Effector memory CD8-positive, alpha-beta T cell (primary cell): ENCODE measurements around the gene TMEM141.
"Not testable (repeated sequence)": the region's sequence is repeated elsewhere in the genome, so short reads cannot be mapped to it uniquely, and the experiment has no call there.

ENCODE experiments used
- ATAC-seq: fragments of 150-1000 bp; cut with Tn5 transposase; replicated peaks from 2 replicates; pipeline ENCODE4 v1.10.0; 2021; ENCODE audit warnings: mild to moderate bottlenecking, moderate library complexity
- DNase-seq, 3 experiments: peaks; one replicate each; pipeline ENCODE4 v3.0.0; 2021
- H3K27ac Mint-ChIP-seq, 2 donors: one replicate each; pipeline ENCODE4 v1.8.0; 2022; ENCODE audit warnings: mild to moderate bottlenecking in 2 of 2, mixed read lengths in 2 of 2, moderate library complexity in 2 of 2
- H3K27me3 Mint-ChIP-seq, 2 donors: one replicate each; pipeline ENCODE4 v1.8.0; 2022; ENCODE audit warnings: mixed read lengths in 2 of 2
- H3K36me3 Mint-ChIP-seq: one replicate; pipeline ENCODE4 v1.8.0; 2022; ENCODE audit warnings: mild to moderate bottlenecking, moderate library complexity, mixed read lengths; ENCODE audit not compliant: insufficient read depth
- H3K4me1 Mint-ChIP-seq, 2 donors: one replicate each; pipeline ENCODE4 v1.8.0; 2022; ENCODE audit warnings: low read depth in 2 of 2, mixed read lengths in 2 of 2
- H3K4me3 Mint-ChIP-seq, 2 donors: one replicate each; pipeline ENCODE4 v1.8.0; 2022; ENCODE audit warnings: mild to moderate bottlenecking in 2 of 2, mixed read lengths in 2 of 2, moderate library complexity in 2 of 2
- H3K9me3 Mint-ChIP-seq, 2 donors: one replicate each; pipeline ENCODE4 v1.8.0; 2022; ENCODE audit warnings: mixed read lengths in 2 of 2

TMEM141 gene

GRCh38 chr9:136759001-136759400 is 32.1 kb upstream of the TMEM141 start:
- Mint-ChIP-seq H3K9me3 (no peaks in the 10 kb centered on the region), H3K27ac (no peak overlapping the region), H3K4me1 (no peaks in the 10 kb centered on the region), H3K36me3 (peaks cover 3% of the 10 kb centered on the region), H3K4me3 (no peak overlapping the region), H3K27me3 (peaks cover 0 to 38% of the 10 kb centered on the region in 2 donors)
- ATAC-seq = no peak
- no peak for DNase-seq

- H3K36me3 Mint-ChIP-seq = peaks cover 4% of the 10 kb centered on the region
- DNase-seq (no peak), ATAC-seq (no peak)
- no peak overlapping the region for H3K27ac Mint-ChIP-seq
- H3K9me3 Mint-ChIP-seq = no peaks in the 10 kb centered on the region
- H3K4me3 Mint-ChIP-seq = no peak overlapping the region
- no peaks in the 10 kb centered on the region for H3K4me1 Mint-ChIP-seq
- peaks cover 0 to 38% of the 10 kb centered on the region in 2 donors for H3K27me3 Mint-ChIP-seq
These were observed 31.5 kb upstream of the TMEM141 start for GRCh38 chr9:136759436-136760325.

GRCh38 chr9:136760424-136760823 is 30.7 kb upstream of the TMEM141 start:
- no peaks in the 10 kb centered on the region for H3K9me3 Mint-ChIP-seq
- no peak overlapping the region for H3K4me3 Mint-ChIP-seq
- no peaks in the 10 kb centered on the region for H3K4me1 Mint-ChIP-seq
- DNase-seq = no peak
- H3K27ac Mint-ChIP-seq = no peak overlapping the region
- H3K36me3 Mint-ChIP-seq = peaks cover 4% of the 10 kb centered on the region
- ATAC-seq = no peak
- H3K27me3 Mint-ChIP-seq = peaks cover 0 to 35% of the 10 kb centered on the region in 2 donors

GRCh38 chr9:136760834-136761544 is 30.2 kb upstream of the TMEM141 start:
- H3K27me3 Mint-ChIP-seq = peaks cover 0 to 30% of the 10 kb centered on the region in 2 donors
- H3K4me3 Mint-ChIP-seq, H3K4me1 Mint-ChIP-seq, DNase-seq, H3K27ac Mint-ChIP-seq, H3K9me3 Mint-ChIP-seq, H3K36me3 Mint-ChIP-seq: not testable (repeated sequence)
- peak; percentile 28 for ATAC-seq

GRCh38 chr9:136761545-136761981 is 29.6 kb upstream of the TMEM141 start:
- H3K4me1 Mint-ChIP-seq = peaks cover 3 to 4% of the 10 kb centered on the region in 2 donors
- H3K27ac Mint-ChIP-seq = no peak overlapping the region
- no peak for ATAC-seq
- DNase-seq = no peak
- no peaks in the 10 kb centered on the region for H3K9me3 Mint-ChIP-seq
- no peak overlapping the region for H3K4me3 Mint-ChIP-seq
- peaks cover 1 to 24% of the 10 kb centered on the region in 2 donors for H3K27me3 Mint-ChIP-seq
- peaks cover 4% of the 10 kb centered on the region for H3K36me3 Mint-ChIP-seq

- Mint-ChIP-seq H3K27me3 (peaks cover 7 to 27% of the 10 kb centered on the region in 2 donors), H3K4me3 (no peak overlapping the region), H3K27ac (no peak overlapping the region), H3K36me3 (peaks cover 4% of the 10 kb centered on the region), H3K4me1 (peaks cover 8% of the 10 kb centered on the region in 2 donors), H3K9me3 (no peaks in the 10 kb centered on the region)
- DNase-seq (no peak), ATAC-seq (no peak)
These were observed 28.9 kb upstream of the TMEM141 start for GRCh38 chr9:136762221-136762691.

- H3K27me3 Mint-ChIP-seq = peaks cover 7 to 36% of the 10 kb centered on the region in 2 donors
- peaks cover 4% of the 10 kb centered on the region for H3K36me3 Mint-ChIP-seq
- H3K27ac Mint-ChIP-seq = no peak overlapping the region
- peaks cover 8% of the 10 kb centered on the region in 2 donors for H3K4me1 Mint-ChIP-seq
- ATAC-seq (no peak), DNase-seq (no peak)
- no peak overlapping the region for H3K4me3 Mint-ChIP-seq
- no peaks in the 10 kb centered on the region for H3K9me3 Mint-ChIP-seq
These were observed 28.1 kb upstream of the TMEM141 start for GRCh38 chr9:136762915-136763648.

GRCh38 chr9:136763649-136764035 is 27.5 kb upstream of the TMEM141 start:
- ATAC-seq (no peak), DNase-seq (no peak)
- H3K4me3 Mint-ChIP-seq = no peak overlapping the region
- peaks cover 4% of the 10 kb centered on the region for H3K36me3 Mint-ChIP-seq
- H3K4me1 Mint-ChIP-seq = peaks cover 8% of the 10 kb centered on the region in 2 donors
- no peaks in the 10 kb centered on the region for H3K9me3 Mint-ChIP-seq
- no peak overlapping the region for H3K27ac Mint-ChIP-seq
- peaks cover 7 to 36% of the 10 kb centered on the region in 2 donors for H3K27me3 Mint-ChIP-seq

- H3K36me3 Mint-ChIP-seq = peaks cover 4% of the 10 kb centered on the region
These were observed 26.7 kb upstream of the TMEM141 start, which contains the start of gene LCN15 for GRCh38 chr9:136764301-136764891. Gene LCN15 (minus strand): TSS chr9:136764518. CDS start chr9:136764488, 30 bp downstream.

GRCh38 chr9:136765041-136765440 is 26.1 kb upstream of the TMEM141 start:
- Mint-ChIP-seq H3K9me3 (no peaks in the 10 kb centered on the region), H3K27me3 (peaks cover 7 to 37% of the 10 kb centered on the region in 2 donors), H3K4me1 (peaks cover 8 to 12% of the 10 kb centered on the region in 2 donors), H3K36me3 (peaks cover 7% of the 10 kb centered on the region), H3K27ac (peak overlapping the region in 1 of 2 donors; percentile 57), H3K4me3 (no peak overlapping the region)
- DNase-seq = no peak
- no peak for ATAC-seq

More at GRCh38 chr9:136764301-136764891, 26.7 kb upstream of the TMEM141 start, which contains the start of gene LCN15:
- Mint-ChIP-seq H3K4me3 (no peak within 1 kb of the TSS), H3K27ac (peak within 1 kb of the TSS in 1 of 2 donors; percentile 57), H3K4me1 (peaks cover 8% of the 10 kb centered on the region in 2 donors), H3K27me3 (peaks cover 7 to 36% of the 10 kb centered on the region in 2 donors), H3K9me3 (no peaks in the 10 kb centered on the region)
- DNase-seq (no peak), ATAC-seq (no peak)

- Mint-ChIP-seq H3K4me3 (peak overlapping the region in 1 of 2 donors; percentile 59), H3K27me3 (peaks cover 7 to 35% of the 10 kb centered on the region in 2 donors), H3K27ac (peak overlapping the region in 1 of 2 donors; percentile 57), H3K4me1 (peaks cover 8 to 12% of the 10 kb centered on the region in 2 donors)
- ATAC-seq, DNase-seq, H3K9me3 Mint-ChIP-seq, H3K36me3 Mint-ChIP-seq: not testable (repeated sequence)
These were observed 25.3 kb upstream of the TMEM141 start for GRCh38 chr9:136765745-136766409.

- ATAC-seq = peak; percentile 42
These were observed 24.6 kb upstream of the TMEM141 start for GRCh38 chr9:136766410-136767120.

More at GRCh38 chr9:136766410-136767120, 24.6 kb upstream of the TMEM141 start:
- not testable (repeated sequence) for H3K36me3 Mint-ChIP-seq, DNase-seq, H3K9me3 Mint-ChIP-seq
- Mint-ChIP-seq H3K27me3 (peaks cover 7 to 36% of the 10 kb centered on the region in 2 donors), H3K4me3 (peak overlapping the region; percentile 4 to 35), H3K4me1 (peaks cover 8 to 12% of the 10 kb centered on the region in 2 donors), H3K27ac (peak overlapping the region in 1 of 2 donors; percentile 66)
